Measurements from ENCODE around the gene AHCY.
"Not testable (repeated sequence)": the region's sequence is repeated elsewhere in the genome, so short reads cannot be mapped to it uniquely, and the experiment has no call there.

The AHCY gene

GRCh38 chr20:34322267-34323105 is 19.3 kb upstream of the AHCY start:
- DNase-seq = peak; percentile 58

- no peak for DNase-seq
These were observed 17.7 kb upstream of the AHCY start for GRCh38 chr20:34320861-34321260.

DNA sequence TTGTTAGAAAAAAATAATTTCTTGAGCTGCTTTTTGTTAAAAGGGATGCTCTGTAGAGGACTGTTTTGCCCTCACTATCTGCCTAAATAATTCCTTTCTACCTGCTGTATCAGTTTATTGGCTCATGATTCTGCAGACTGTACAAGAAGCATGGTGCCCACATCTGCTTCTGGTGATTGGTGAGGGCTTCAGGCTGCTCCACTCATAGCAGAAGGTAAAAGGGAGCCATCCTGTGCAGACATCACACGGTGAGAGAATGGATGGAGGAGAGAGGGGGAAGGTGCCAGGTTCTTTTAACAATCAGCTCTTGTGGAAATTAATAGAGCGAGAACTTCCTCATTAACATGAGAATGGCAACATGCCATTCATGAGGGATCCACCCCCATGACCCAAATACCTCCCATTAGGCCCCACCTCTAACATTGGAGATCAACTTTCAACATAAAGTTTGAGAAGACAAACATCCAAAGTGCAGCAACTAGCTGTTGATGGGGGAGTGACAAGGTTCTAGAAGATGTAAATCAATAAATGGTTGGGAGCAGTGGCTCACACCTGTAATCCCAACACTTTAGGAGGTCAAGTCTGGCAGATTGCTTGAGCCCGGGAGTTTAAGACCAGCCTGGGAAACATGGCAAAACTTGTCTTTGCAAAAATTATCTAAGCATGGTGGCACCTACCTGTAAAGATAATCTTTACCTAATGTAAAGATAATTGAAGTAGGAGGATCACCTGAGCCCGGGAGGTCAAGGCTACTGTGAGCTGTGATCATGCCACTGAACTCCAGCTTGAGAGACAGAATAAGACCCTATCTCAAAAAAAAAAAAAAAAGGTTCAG is 15.7 kb upstream of the AHCY start:
- DNase-seq = no peak

GRCh38 chr20:34316196-34316814 is 13.2 kb upstream of the AHCY start:
- DNase-seq = no peak

- no peak for DNase-seq
These were observed 12.1 kb upstream of the AHCY start for GRCh38 chr20:34315236-34315635.

GRCh38 chr20:34312544-34313217 is 9.5 kb upstream of the AHCY start:
- DNase-seq = peak; percentile 86

DNA sequence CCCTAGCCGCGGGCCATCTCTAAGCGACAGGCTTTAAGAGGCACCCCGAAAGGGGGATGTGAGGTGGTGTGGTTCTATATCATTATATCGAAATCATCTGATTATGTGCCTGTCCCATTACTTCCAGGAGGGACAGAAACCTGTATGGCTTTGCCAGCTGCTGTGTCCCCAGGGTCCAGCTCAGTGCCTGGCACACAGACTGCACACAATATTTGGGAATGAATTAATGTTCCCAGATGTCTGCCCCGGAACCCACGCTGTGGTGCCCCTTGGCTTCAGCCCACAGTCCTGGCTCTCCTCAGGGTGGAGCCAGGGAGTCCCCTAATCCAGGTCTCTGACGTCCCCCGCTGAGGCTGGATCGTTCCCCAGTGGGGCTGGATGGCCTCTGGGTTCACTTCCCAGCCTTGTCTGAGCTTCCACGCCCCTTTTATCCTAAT is 8.9 kb upstream of the AHCY start:
- DNase-seq = no peak

GRCh38 chr20:34311118-34312023 is 8.2 kb upstream of the AHCY start:
- DNase-seq = no peak

DNA sequence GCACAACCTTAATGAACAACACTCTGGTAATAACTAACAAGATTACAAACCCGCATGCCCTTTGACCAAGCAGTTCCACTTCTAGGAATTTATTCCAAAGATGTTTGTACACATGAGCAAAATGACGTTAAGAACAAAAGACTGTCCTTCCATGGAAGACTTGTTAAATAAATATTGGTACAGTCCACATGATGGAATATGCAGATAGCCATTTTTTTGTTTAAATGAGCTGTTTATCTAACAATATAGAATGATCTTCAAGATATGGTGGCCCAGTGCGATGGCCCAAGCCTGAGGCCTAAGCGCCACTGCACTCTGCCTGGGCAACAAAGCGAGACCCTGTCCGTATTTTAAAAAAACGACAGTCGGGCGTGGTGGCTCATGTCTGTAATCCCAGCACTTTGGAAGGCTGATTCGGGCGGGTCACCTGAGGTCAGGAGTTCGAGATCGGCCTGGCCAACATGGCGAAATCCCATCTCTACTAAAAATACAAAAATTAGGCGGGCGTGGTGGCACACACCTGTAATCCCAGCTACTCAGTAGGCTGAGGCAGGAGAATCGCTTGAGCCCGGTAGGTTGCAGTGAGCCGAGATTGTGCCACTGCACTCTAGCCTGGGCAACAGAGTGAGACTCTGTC is 7.4 kb upstream of the AHCY start:
- no peak for DNase-seq

GRCh38 chr20:34309691-34310090 is 6.5 kb upstream of the AHCY start:
- no peak for DNase-seq

GRCh38 chr20:34305333-34306230 is 2.4 kb upstream of the AHCY start:
- DNase-seq = no peak

DNA sequence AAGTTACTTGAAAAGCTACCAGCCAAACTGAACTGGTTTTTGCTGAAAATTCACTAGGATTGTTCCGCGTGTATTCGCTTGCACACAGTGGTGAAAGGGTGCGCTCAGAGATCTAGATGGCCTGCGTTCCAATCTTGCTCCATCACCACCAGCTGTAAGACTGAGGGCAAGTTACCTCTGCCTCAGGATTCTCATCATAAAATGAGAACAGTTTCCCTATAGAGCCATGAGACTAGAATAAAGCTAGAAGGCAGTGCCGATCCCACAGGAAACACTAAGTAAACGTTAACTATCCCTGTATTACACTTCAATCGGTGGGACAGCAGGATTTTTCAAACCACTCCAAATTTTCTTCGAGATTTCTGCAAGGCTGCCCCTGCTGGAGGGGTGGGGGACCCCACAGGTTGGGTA is 838 bp downstream of the AHCY start:
- DNase-seq = no peak

DNA sequence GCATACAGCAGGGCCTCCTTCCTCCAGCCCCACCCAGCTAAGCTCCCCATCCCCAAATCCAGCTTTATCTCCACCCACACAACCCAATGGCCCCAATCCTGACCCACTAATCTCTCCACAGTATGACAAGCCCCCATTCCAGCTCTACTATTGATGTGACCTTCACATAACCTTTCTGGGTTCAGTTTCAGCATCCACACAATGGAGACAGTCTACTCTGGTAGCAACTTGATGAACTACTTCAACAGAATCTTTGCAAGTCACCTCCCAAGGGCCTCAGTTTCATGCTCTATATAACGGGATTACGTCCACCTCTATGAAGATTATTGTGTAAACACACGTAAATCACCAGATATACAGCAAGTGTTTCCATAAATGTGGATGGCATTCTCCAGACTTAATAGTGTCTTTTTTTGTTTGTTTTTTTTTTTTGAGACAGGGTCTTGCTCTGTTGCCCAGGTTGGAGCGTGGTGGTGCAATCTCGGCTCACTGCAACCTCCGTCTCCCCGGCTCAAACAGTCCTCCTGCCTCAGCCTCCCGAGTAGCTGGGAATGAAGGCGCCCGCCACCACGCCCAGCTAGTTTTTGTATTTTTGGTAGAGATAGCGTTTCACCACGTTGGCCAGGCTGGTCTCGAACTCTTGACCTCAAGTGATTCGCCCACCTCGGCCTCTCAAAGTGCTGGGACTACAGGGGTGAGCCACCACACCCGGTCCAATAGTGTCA is 1.4 kb downstream of the AHCY start:
- no peak for DNase-seq

- DNase-seq = no peak
These were observed 2.2 kb downstream of the AHCY start for GRCh38 chr20:34300809-34301586.

DNA sequence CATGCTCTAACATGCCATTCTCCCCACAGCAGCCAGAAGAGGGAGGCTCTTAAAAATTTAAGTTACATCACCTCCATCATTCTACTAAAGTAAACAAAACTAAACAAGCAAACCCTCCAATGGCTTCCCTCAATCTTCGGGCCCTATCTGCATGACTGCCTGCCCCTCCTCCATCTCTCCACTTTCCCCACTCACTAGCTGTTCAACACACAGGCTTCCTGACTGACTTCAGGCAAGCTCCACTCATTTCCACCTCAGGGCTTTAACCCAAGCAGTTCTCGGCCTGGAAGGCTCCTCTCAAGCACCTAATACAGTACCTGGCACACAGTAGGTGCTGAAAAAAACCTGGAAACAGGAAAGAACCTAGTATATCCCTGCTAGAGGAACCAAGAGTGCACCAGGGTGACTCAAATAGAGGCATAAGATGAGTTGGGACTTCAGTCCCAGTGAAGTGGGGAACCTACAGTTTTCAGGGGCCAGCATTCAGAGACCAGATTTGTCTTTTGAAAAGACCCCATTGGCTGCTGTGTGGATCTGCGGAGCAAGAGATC is 2.8 kb downstream of the AHCY start:
- no peak for DNase-seq

DNA sequence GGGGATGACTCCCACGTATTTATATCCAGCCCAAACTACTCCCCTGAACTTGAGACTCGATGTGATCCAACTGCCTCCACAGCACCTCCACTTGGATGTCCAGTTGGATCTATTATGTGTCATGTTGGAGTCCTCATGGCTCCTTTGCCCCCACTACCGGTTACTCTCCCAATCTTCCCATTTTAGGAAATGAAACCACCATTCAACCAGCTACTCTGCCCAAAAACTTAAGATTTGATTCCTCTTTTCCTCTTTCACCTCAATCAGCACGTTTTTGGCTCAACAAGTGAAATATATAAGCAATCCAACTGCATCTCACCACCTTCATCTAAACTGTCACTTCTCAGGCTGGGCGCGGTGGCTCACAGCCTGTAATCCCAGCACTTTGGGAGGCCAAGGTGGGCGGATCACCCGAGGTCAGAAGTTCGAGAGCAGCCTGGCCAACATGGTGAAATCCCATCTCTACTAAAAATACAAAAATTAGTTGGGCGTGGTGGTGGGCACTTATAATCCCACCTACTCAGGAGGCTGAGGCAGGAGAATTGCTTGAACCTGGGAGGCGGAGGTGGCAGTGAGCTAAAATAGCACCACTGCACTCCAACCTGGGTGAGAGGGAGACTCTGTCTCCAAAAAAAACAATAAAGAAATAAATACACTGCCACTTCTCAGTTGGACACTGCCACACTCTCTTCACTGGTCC is 3.4 kb downstream of the AHCY start:
- DNase-seq = no peak

DNA sequence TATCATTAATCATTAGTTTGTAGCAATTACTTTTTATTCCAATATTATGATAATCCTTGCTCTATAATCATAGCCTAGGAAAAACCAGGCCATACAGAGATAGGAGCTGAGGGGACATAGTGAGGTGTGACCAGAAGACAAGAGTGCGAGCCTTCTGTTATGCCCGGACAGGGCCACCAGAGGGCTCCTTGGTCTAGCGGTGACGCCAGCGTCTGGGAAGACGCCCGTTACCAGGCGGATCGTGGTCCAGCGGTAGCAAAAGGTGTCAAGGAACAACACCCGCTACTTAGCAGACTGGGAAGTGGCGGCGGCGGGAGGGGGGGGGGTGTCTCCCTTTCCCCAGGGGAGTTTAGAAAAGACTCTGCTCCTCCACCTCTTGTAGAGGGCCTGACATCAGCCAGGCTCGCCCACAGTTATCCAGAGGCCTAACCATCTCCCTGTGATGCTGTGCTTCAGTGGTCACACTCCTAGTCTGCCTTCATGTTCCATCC is 4.8 kb downstream of the AHCY start:
- not testable (repeated sequence) for DNase-seq

DNA sequence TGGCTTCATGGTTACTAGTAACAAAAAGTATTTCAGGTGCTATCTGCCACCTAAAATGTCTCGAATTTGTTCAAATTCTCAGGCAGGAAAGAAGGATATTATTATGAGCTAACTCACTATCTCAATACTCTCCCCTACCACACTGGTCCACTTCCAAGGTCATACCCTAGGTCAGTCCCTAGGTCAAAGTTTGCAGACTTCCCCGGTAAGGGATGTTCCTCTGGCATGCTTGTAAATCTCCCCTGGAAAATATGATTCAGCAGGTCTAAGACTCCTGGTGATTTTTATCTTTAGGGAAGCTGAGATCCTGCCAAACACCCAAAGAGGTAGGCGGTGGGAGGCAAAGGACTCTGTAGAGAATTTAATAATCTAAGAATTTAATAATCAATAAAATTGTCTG is 6.7 kb downstream of the AHCY start:
- DNase-seq = no peak
